GM21723 (cell line): ENCODE results near the gene SETD9.

ENCODE experiments used
- ATAC-seq: cut with Tn5 transposase; IDR thresholded peaks from one replicate; pipeline ENCODE4 v1.9.1; 2021; ENCODE audit warnings: mild to moderate bottlenecking, moderate library complexity; ENCODE audit not compliant: unreplicated experiment

Gene SETD9

GRCh38 chr5:56909294-56910209, at the start of gene SETD9:
Gene SETD9, plus strand, starts transcription at chr5:56909596. Its CDS starts 50 bp downstream, at chr5:56909646.
- ATAC-seq = peak; percentile 87

GRCh38 chr5:56861893-56862485, 47.4 kb upstream of the SETD9 start:
- no peak for ATAC-seq

GRCh38 chr5:56862909-56863308, 46.5 kb upstream of the SETD9 start:
- no peak for ATAC-seq

- no peak for ATAC-seq
Observed at GRCh38 chr5:56871777-56872176, 37.6 kb upstream of the SETD9 start.

- no peak for ATAC-seq
Observed at GRCh38 chr5:56873056-56873455, 36.3 kb upstream of the SETD9 start.

GRCh38 chr5:56876327-56876726, 33.1 kb upstream of the SETD9 start:
- no peak for ATAC-seq

- no peak for ATAC-seq
Observed at GRCh38 chr5:56881571-56881970, 27.8 kb upstream of the SETD9 start.

GRCh38 chr5:56893251-56893951, 16.0 kb upstream of the SETD9 start:
- ATAC-seq = no peak

- ATAC-seq = no peak
Observed at GRCh38 chr5:56896763-56897162, 12.6 kb upstream of the SETD9 start.

GRCh38 chr5:56898213-56898612, 11.2 kb upstream of the SETD9 start:
- no peak for ATAC-seq

- ATAC-seq = no peak
Observed at GRCh38 chr5:56900395-56900794, 9.0 kb upstream of the SETD9 start.

GRCh38 chr5:56900858-56901578, 8.4 kb upstream of the SETD9 start:
- ATAC-seq = no peak

GRCh38 chr5:56908942-56909293, 478 bp upstream of the SETD9 start:
- ATAC-seq = peak; percentile 50

GRCh38 chr5:56910210-56910965, 992 bp downstream of the SETD9 start:
- ATAC-seq = peak; percentile 27

GRCh38 chr5:56913766-56914165, 4.4 kb downstream of the SETD9 start:
- ATAC-seq = no peak

GRCh38 chr5:56914678-56915077, 5.3 kb downstream of the SETD9 start:
- ATAC-seq = no peak

GRCh38 chr5:56917534-56917933, 8.1 kb downstream of the SETD9 start:
- no peak for ATAC-seq

GRCh38 chr5:56918054-56918453, 8.7 kb downstream of the SETD9 start:
- no peak for ATAC-seq

GRCh38 chr5:56919942-56920662, 10.7 kb downstream of the SETD9 start:
- ATAC-seq = no peak

GRCh38 chr5:56922922-56923321, 13.5 kb downstream of the SETD9 start:
- no peak for ATAC-seq
